ENCODE results near the gene PADI4. TPM values are rescaled to one million over a fixed set of nuclear protein-coding genes. Genes with fewer than 3 reads are reported as not detected.
A peak's percentile ranks its signal among the peaks of the same experiment; 100 is the strongest.

Gene PADI4
- total and polyA plus RNA-seq, 8 donors, result 0.08 to 0.25 (median 0.18) TPM; not detected in 5

DNA sequence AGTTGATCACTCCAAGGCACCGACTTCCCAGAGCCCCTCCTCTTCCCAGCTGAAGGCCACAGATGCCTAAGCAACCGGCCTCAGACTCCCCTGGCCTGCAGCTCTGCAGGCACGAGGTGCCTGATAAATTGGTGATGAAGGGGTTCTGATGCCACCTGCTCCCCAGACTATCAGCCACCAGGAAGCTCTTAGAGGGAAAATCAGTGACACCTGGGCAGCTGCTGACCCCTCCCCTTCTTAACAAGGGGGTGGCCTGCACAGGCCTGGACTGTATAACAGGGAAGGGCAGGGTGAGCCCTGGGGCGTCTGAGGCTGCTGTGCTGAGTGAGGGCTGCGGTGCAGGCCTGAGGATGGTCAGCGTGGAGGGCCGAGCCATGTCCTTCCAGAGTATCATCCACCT, 63.9 kb downstream of the PADI4 start, which contains the start of gene PADI6:
Gene PADI6 (plus strand): TSS at position 301 of the 400 bp plus-strand sequence. CDS start 50 bp downstream, at position 351.
- no peak for TF ChIP-seq POLR2AphosphoS5 (IDR thresholded peaks at IDR 0.05)
- TF ChIP-seq, protein P1, sequence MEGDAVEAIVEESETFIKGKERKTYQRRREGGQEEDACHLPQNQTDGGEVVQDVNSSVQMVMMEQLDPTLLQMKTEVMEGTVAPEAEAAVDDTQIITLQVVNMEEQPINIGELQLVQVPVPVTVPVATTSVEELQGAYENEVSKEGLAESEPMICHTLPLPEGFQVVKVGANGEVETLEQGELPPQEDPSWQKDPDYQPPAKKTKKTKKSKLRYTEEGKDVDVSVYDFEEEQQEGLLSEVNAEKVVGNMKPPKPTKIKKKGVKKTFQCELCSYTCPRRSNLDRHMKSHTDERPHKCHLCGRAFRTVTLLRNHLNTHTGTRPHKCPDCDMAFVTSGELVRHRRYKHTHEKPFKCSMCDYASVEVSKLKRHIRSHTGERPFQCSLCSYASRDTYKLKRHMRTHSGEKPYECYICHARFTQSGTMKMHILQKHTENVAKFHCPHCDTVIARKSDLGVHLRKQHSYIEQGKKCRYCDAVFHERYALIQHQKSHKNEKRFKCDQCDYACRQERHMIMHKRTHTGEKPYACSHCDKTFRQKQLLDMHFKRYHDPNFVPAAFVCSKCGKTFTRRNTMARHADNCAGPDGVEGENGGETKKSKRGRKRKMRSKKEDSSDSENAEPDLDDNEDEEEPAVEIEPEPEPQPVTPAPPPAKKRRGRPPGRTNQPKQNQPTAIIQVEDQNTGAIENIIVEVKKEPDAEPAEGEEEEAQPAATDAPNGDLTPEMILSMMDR (IDR thresholded peaks at IDR 0.05), result no peak
- no peak for TF ChIP-seq POLR2A (IDR thresholded peaks at IDR 0.05)
- no peak within 1 kb of the TSS for H3K27ac ChIP-seq
- no peak within 1 kb of the TSS for H3K4me3 ChIP-seq
- H3K36me3 ChIP-seq, result no peaks in the 10 kb centered on the region
- no peak for DNase-seq
- H3K9me3 ChIP-seq, result no peaks in the 10 kb centered on the region
- intact Hi-C loops (cut with DNase I; ENCODE audit: low total_unique reads), result loop anchor here (10.0 kb wide), 1 partner anchor 1263 kb away; the partner anchor contains the start of gene PAX7
- 57 to 80% (median 68%) methylated on average over 7 of the region's 7 CpGs for WGBS, 5 donors
- H3K27me3 ChIP-seq, result peaks cover 0 to 47% (median 0%) of the 10 kb centered on the region in 3 donors
- H3K4me1 ChIP-seq, result no peaks in the 10 kb centered on the region

GRCh38 chr1:17372955-17373354, 65.0 kb downstream of the PADI4 start:
- TF ChIP-seq EP300 (IDR thresholded peaks at IDR 0.05) (no peak), POLR2AphosphoS5 (IDR thresholded peaks at IDR 0.05) (no peak)
- Histone ChIP-seq H3K36me3 (no peaks in the 10 kb centered on the region), H3K27ac (no peak overlapping the region), H3K9me3 (no peaks in the 10 kb centered on the region), H3K4me1 (no peaks in the 10 kb centered on the region), H3K27me3 (peaks cover 0 to 47% (median 3%) of the 10 kb centered on the region in 3 donors), H3K4me3 (no peak overlapping the region)
- intact Hi-C loops (cut with DNase I; ENCODE audit: low total_unique reads), result loop anchor here (10.0 kb wide), 1 partner anchor 1262 kb away; the partner anchor contains the start of gene PAX7
- WGBS, 5 donors, result 76 to 86% (median 79%) methylated on average over 18 of the region's 18 CpGs
- DNase-seq, result no peak

DNA sequence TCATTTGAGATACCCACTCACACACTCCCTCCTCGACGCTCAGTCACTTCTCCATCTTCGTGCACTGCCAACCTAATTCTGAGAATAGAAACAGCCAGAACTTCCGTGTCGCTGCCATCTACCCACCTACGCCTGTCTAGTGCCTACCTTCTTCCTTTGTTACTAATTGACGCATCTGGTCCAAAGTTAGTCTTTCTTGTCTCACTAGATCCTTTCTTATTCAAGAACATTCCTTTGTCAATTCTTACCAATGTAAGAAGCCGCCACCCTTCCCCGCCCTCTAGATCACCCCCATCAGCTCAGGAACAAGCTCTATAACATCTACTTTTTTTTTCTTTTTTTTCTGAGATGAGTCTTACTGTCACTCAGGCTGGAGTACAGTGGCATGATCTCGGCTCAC, 67.7 kb downstream of the PADI4 start:
- peaks cover 0 to 58% (median 8%) of the 10 kb centered on the region in 3 donors for H3K27me3 ChIP-seq
- intact Hi-C loops (cut with DNase I; ENCODE audit: low total_unique reads), result loop anchor here (10.0 kb wide), 1 partner anchor 1259 kb away; the partner anchor contains the start of gene PAX7
- no peaks in the 10 kb centered on the region for H3K9me3 ChIP-seq
- no peaks in the 10 kb centered on the region for H3K4me1 ChIP-seq
- H3K27ac ChIP-seq, result no peak overlapping the region
- H3K36me3 ChIP-seq, result no peaks in the 10 kb centered on the region
- no peak for TF ChIP-seq POLR2AphosphoS5 (IDR thresholded peaks at IDR 0.05)
- TF ChIP-seq, protein P1 (IDR thresholded peaks at IDR 0.05), result no peak
- TF ChIP-seq EP300 (IDR thresholded peaks at IDR 0.05), result no peak
- WGBS, 5 donors, result 86 to 94% (median 92%) methylated on average over 10 of the region's 10 CpGs
- no peak for DNase-seq
- no peak overlapping the region for H3K4me3 ChIP-seq

- peaks cover 0 to 58% (median 10%) of the 10 kb centered on the region in 3 donors for H3K27me3 ChIP-seq
- no peaks in the 10 kb centered on the region for H3K9me3 ChIP-seq
- H3K36me3 ChIP-seq, result no peaks in the 10 kb centered on the region
- WGBS, 5 donors, result 18 to 27% (median 22%) methylated on average over 16 of the region's 16 CpGs
- no peak overlapping the region for H3K27ac ChIP-seq
- H3K4me1 ChIP-seq, result no peaks in the 10 kb centered on the region
- peak in 1 of 2 donors; percentile 34 for DNase-seq
- H3K4me3 ChIP-seq, result no peak overlapping the region
- TF ChIP-seq POLR2AphosphoS5 (IDR thresholded peaks at IDR 0.05) (no peak), POLR2A (IDR thresholded peaks at IDR 0.05) (no peak)
- intact Hi-C loops (cut with DNase I; ENCODE audit: low total_unique reads), result loop anchor here (10.0 kb wide), 1 partner anchor 1257 kb away; the partner anchor contains the start of gene PAX7
Measured at GRCh38 chr1:17377325-17377953, 69.4 kb downstream of the PADI4 start.

GRCh38 chr1:17381161-17381560, 73.2 kb downstream of the PADI4 start:
- Histone ChIP-seq H3K36me3 (no peaks in the 10 kb centered on the region), H3K4me3 (no peak overlapping the region), H3K4me1 (no peaks in the 10 kb centered on the region), H3K27me3 (peaks cover 0 to 50% (median 17%) of the 10 kb centered on the region in 3 donors), H3K9me3 (no peaks in the 10 kb centered on the region), H3K27ac (no peak overlapping the region)
- WGBS, 5 donors, result 60 to 85% (median 84%) methylated on average over 2 of the region's 2 CpGs
- intact Hi-C loops (cut with DNase I; ENCODE audit: low total_unique reads), result no loop called here
- DNase-seq, result no peak
- TF ChIP-seq POLR2AphosphoS5 (IDR thresholded peaks at IDR 0.05), result no peak
- TF ChIP-seq EP300 (IDR thresholded peaks at IDR 0.05), result no peak
- no peak for TF ChIP-seq POLR2A (IDR thresholded peaks at IDR 0.05)
- TF ChIP-seq, protein P1 (IDR thresholded peaks at IDR 0.05), result no peak
